Stimulated activated CD8-positive, alpha-beta memory T cell treated with anti-CD3 and anti-CD28 coated beads, Interleukin-4, amount 100 ng/mL, for 4 hours (primary cell): ENCODE measurements around the gene TMEM178B.
"Not testable (repeated sequence)": the region's sequence is repeated elsewhere in the genome, so short reads cannot be mapped to it uniquely, and the experiment has no call there.

Source experiments
- DNase-seq, 2 donors: peaks; one replicate each; pipeline ENCODE4 v3.0.0-alpha.2; 2020; ENCODE audit warnings: low read depth in 2 of 2, low spot score in 1 of 2

TMEM178B gene

GRCh38 chr7:141377906-141378305 lies 304.0 kb downstream of the TMEM178B start:
- no peak for DNase-seq

- no peak for DNase-seq
Measured at GRCh38 chr7:141378405-141378804, 304.5 kb downstream of the TMEM178B start.

GRCh38 chr7:141381794-141382427 lies 308.0 kb downstream of the TMEM178B start:
- no peak for DNase-seq

GRCh38 chr7:141383356-141383755 lies 309.5 kb downstream of the TMEM178B start:
- not testable (repeated sequence) for DNase-seq

GRCh38 chr7:141386881-141387280 lies 313.0 kb downstream of the TMEM178B start:
- DNase-seq, result no peak

- DNase-seq, result no peak
Measured at GRCh38 chr7:141387521-141388217, 313.8 kb downstream of the TMEM178B start.

- DNase-seq, result no peak
Measured at GRCh38 chr7:141389140-141389796, 315.4 kb downstream of the TMEM178B start.

- DNase-seq, result no peak
Measured at GRCh38 chr7:141390339-141390738, 316.5 kb downstream of the TMEM178B start.

- no peak for DNase-seq
Measured at GRCh38 chr7:141393056-141393455, 319.2 kb downstream of the TMEM178B start.

GRCh38 chr7:141397236-141398163 lies 323.6 kb downstream of the TMEM178B start:
- DNase-seq, result no peak

- DNase-seq, result no peak
Measured at GRCh38 chr7:141400356-141400755, 326.5 kb downstream of the TMEM178B start.

GRCh38 chr7:141402277-141402996 lies 328.6 kb downstream of the TMEM178B start:
- DNase-seq, result no peak

- DNase-seq, result not testable (repeated sequence)
Measured at GRCh38 chr7:141403846-141404245, 330.0 kb downstream of the TMEM178B start.

- no peak for DNase-seq
Measured at GRCh38 chr7:141406347-141406746, 332.5 kb downstream of the TMEM178B start.

GRCh38 chr7:141407893-141408292 lies 334.0 kb downstream of the TMEM178B start:
- no peak for DNase-seq

- DNase-seq, result no peak
Measured at GRCh38 chr7:141408440-141408839, 334.6 kb downstream of the TMEM178B start.

GRCh38 chr7:141409219-141409618 lies 335.4 kb downstream of the TMEM178B start:
- no peak for DNase-seq

GRCh38 chr7:141409801-141410329 lies 336.0 kb downstream of the TMEM178B start:
- no peak for DNase-seq

GRCh38 chr7:141410353-141411000 lies 336.6 kb downstream of the TMEM178B start:
- no peak for DNase-seq

- DNase-seq, result no peak
Measured at GRCh38 chr7:141411133-141411532, 337.3 kb downstream of the TMEM178B start.
